ENCODE results near the gene AKT1. TPM values are rescaled to one million over a fixed set of nuclear protein-coding genes. Genes with fewer than 3 reads are reported as not detected.
A peak's percentile ranks its signal among the peaks of the same experiment; 100 is the strongest.

The AKT1 gene
- total RNA-seq (100 to 1,000 TPM in 1 of 5 experiments, 10 to 100 TPM in 4; 70.4 to 131 (median 88.9) TPM), polyA plus RNA-seq (10 to 100 TPM in 1 of 2 donors, 1 to 10 TPM in 1; 6.8 to 12.3 TPM), total RNA-seq (113 reads per million, percentile 86 among the genes with 10 or more reads in this experiment)

DNA sequence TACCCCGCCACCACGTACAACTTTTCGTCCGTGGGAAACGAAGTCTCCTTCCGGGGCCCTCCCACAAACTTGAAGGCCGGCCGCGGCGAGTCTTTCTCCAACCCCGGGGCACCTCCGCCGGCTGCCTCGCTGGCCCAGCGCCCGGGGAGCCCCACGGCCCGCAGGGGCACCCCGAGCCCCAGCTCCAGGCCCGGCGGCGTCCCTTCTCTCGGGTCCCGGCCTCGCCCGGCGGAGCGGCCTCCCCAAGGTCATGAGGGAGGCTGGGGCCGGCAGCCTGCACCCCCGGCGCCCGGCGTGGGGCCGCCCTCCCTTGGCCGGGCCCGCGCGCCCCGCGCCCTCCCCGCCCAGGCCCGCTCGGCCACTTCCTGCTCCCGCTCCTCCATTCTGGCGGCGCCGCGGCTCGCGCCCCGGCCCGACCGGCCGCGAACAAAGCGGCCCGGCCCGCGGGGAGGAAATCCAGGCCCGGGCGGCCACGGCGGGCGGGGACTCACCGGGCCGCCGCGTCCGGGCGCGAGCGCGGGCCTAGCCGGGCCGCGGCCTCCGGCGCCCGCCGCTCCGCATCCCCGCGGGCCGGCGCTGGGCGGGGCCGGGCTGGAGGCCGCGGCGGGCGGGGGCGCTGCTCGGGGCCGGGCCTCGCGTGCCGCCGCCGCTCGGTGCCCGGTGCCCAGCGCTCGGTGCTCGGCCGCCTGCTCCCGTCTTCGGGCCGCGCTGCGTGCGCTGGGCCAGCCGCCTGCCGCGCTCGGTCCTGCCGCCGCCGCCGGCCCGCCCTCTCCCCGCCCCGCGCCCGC, at the start of gene AKT1:
Gene AKT1 (minus strand): TSS at position 756 of the 788 bp plus-strand sequence. CDS start 3,105 bp downstream, outside the sequence.
- intact Hi-C loops (cut with micrococcal nuclease), result loop anchor here (1.0 to 10.0 kb wide), 3 partner anchors 43 to 510 kb away; partner anchors contain the start of genes BRF1 (in 1 of the 2) and CEP170B (in 1 of the 2)
- peak in 1 of 9 donors; percentile 64 for DNase-seq
- H3K9me3 ChIP-seq (ENCODE audit: control insufficient read depth in 2 of 3, low read length in 3 of 3), result no peaks in the 10 kb centered on the region
- H3K36me3 ChIP-seq (ENCODE audit: control insufficient read depth in 2 of 3, insufficient read depth in 3 of 3, low read length in 3 of 3), result peaks cover 0 to 22% (median 4%) of the 10 kb centered on the region in 3 experiments
- no peaks in the 10 kb centered on the region for H3K9me3 Mint-ChIP-seq
- H3K27ac ChIP-seq (ENCODE audit: low read depth, low read length), result peak within 1 kb of the TSS; percentile 75
- H3K4me3 Mint-ChIP-seq, result peak within 1 kb of the TSS; percentile 86 to 92 (median 90)
- peaks cover 0 to 2% (median 0%) of the 10 kb centered on the region in 5 donors for H3K27me3 Mint-ChIP-seq
- CTCF ChIA-PET, result interaction anchor here (1.8 kb wide), 1 partner anchor 26 kb away, joined by 4 read pairs; no protein-coding TSS in a partner anchor
- peak within 1 kb of the TSS; percentile 62 for H3K4me3 ChIP-seq (ENCODE audit: low read length)
- H3K4me1 ChIP-seq (ENCODE audit: control insufficient read depth in 2 of 2, insufficient read depth in 2 of 2, low read length in 2 of 2), result peaks cover 21 to 37% of the 10 kb centered on the region in 2 donors
- ATAC-seq, result peak; percentile 56
- H3K4me1 Mint-ChIP-seq, result peaks cover 23 to 57% (median 51%) of the 10 kb centered on the region in 7 donors
- POLR2A ChIA-PET, result interaction anchor here (0.8 to 2.4 kb wide), 5 partner anchors 24 to 694 kb away, joined by 3 to 11 read pairs (median 4); partner anchors contain the start of gene SIVA1
- H3K27me3 ChIP-seq (ENCODE audit: control insufficient read depth in 2 of 2, insufficient read depth in 2 of 2, low read length in 2 of 2), result no peaks in the 10 kb centered on the region
- H3K36me3 Mint-ChIP-seq, result peaks cover 0 to 4% (median 0%) of the 10 kb centered on the region in 5 donors
- H3K27ac Mint-ChIP-seq, result peak within 1 kb of the TSS; percentile 76 to 92 (median 81)

DNA sequence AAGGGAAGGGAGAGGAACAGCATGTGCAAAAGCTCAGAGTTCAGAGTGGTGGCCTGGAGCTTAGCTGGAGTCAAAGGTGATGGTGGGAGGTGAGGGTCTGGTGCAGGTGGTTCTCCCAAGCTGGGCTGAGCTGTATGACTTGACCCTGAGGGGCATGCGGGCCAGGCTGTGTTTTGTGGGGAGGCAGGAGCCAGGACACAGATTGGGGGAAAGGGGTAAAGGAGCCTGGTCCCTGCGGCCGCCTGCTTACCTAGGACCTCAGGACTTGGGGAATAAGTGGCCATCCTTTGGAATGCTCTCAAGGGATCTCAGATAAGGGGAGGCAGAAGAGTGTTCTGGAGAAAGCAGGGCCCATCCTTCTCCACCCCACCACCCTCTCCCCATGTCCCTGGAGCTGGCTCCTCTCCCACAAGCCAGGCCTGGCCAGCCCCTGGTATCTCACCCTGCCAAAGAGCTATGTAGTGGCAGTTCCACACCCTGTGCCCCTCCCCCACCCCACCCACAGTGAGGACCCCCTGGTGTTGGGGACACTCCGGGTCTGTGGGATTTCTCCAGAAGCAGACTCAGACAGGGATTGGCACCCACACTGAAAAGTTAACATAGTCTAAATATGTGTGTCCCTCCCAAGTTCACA, 49.6 kb upstream of the AKT1 start:
- no peak overlapping the region for H3K27ac ChIP-seq (ENCODE audit: low read depth, low read length)
- peaks cover 0 to 10% of the 10 kb centered on the region in 2 donors for H3K27me3 ChIP-seq (ENCODE audit: control insufficient read depth in 2 of 2, insufficient read depth in 2 of 2, low read length in 2 of 2)
- intact Hi-C loops (cut with micrococcal nuclease), result no loop called here
- Mint-ChIP-seq H3K4me3 (no peak overlapping the region), H3K4me1 (peaks cover 0 to 13% (median 4%) of the 10 kb centered on the region in 7 donors), H3K9me3 (peaks cover 0 to 2% (median 0%) of the 10 kb centered on the region in 11 donors), H3K27me3 (peaks cover 45 to 64% (median 61%) of the 10 kb centered on the region in 5 donors), H3K36me3 (peaks cover 0 to 4% (median 0%) of the 10 kb centered on the region in 5 donors), H3K27ac (no peak overlapping the region)
- no peak for DNase-seq
- no peak overlapping the region for H3K4me3 ChIP-seq (ENCODE audit: low read length)
- ATAC-seq, result no peak
- no peaks in the 10 kb centered on the region for H3K9me3 ChIP-seq (ENCODE audit: control insufficient read depth in 2 of 3, low read length in 3 of 3)
- ChIA-PET POLR2A (no interaction called here), CTCF (no interaction called here)
- H3K4me1 ChIP-seq (ENCODE audit: control insufficient read depth in 2 of 2, insufficient read depth in 2 of 2, low read length in 2 of 2), result no peaks in the 10 kb centered on the region
- no peaks in the 10 kb centered on the region for H3K36me3 ChIP-seq (ENCODE audit: control insufficient read depth in 2 of 3, insufficient read depth in 3 of 3, low read length in 3 of 3)

DNA sequence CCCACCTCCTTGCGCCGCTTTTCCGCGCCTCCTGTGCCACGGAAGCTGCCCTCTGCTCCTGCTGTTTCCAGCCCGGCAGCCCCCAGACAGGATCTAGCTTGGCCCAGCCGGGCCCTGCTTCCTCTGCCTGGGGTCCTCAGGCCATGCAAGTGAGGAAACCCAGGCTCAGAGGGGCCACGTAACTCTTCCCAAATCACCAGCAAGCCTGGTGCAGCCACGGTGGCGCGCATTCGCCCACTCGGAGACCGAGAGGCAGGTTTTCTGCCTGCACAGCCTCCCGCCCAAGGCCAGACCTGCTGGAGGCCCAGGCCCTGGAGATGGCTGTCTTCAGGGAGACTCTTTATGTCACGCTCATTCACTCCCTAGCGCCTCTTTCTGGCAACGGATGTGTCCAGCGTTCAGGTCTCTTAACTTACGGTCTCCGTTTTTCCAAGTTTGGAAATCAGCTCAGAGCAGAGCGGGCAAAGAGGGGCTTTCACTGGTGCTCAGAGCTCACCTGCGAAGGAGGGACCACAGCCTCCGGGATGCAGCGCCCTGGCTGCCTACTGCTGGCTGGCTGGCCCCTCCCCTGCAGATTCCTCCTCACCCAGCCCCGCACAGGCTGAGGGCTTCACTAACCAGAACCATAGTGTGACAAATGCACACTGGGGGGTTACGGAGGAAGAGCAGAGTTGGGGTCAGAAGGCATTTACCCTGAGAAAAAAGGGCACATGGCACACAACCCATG, 48.9 kb upstream of the AKT1 start:
- DNase-seq, result no peak
- Histone ChIP-seq H3K4me3 (ENCODE audit: low read length) (no peak overlapping the region), H3K9me3 (ENCODE audit: control insufficient read depth in 2 of 3, low read length in 3 of 3) (no peaks in the 10 kb centered on the region), H3K27ac (ENCODE audit: low read depth, low read length) (no peak overlapping the region), H3K36me3 (ENCODE audit: control insufficient read depth in 2 of 3, insufficient read depth in 3 of 3, low read length in 3 of 3) (no peaks in the 10 kb centered on the region), H3K27me3 (ENCODE audit: control insufficient read depth in 2 of 2, insufficient read depth in 2 of 2, low read length in 2 of 2) (peaks cover 0 to 10% of the 10 kb centered on the region in 2 donors), H3K4me1 (ENCODE audit: control insufficient read depth in 2 of 2, insufficient read depth in 2 of 2, low read length in 2 of 2) (no peaks in the 10 kb centered on the region)
- Mint-ChIP-seq H3K4me3 (peak overlapping the region in 3 of 10 donors; percentile 16 to 79 (median 29)), H3K4me1 (peaks cover 0 to 13% (median 4%) of the 10 kb centered on the region in 7 donors), H3K9me3 (peaks cover 0 to 2% (median 0%) of the 10 kb centered on the region in 11 donors), H3K27ac (no peak overlapping the region), H3K36me3 (peaks cover 0 to 4% (median 0%) of the 10 kb centered on the region in 5 donors), H3K27me3 (peaks cover 45 to 66% (median 61%) of the 10 kb centered on the region in 5 donors)
- CTCF ChIA-PET, result no interaction called here
- no peak for ATAC-seq
- POLR2A ChIA-PET, result no interaction called here
- intact Hi-C loops (cut with micrococcal nuclease), result no loop called here

DNA sequence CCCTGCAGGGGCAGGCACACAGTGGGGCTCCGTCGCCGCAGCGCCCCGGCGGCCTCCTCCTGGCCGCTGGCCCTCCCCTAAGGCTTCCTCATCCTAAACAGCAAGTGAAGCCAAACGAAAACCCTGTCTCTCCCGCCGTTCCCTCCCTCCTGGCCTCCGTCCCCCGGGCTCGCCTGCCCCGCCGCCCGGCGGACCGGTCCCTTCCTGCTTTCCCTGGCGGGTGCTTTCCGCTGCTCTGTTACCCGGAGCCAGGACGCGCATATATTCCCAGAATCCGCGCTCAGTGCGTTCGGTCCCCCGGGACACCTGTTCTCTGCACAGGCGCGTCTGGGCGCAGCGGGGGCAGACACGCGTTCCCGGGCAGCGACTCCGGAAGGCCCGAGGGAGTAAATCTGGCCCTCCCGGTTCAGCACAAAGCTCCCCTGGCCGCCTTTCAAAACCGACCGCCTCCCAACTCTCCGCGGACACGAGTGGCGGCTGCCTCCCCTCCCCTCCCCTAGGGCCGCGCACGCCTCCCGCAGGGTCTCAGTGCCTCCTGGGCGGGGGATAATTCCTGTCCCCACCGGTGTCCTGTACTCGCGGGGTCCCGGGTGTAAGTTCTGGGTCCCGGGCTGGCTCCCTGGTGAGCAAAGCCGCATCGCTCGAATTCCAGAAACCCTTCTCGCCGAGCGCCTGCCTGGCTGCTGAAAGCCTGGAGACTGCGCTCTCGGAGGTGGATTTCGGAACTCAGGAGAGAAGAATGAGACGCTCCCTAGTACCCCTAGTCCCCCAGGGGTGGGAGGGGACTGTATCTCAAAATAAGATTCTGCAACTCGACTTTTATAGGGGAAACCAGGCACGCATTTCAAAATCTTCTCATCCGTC, 48.1 kb upstream of the AKT1 start:
- Mint-ChIP-seq H3K27me3 (peaks cover 45 to 67% (median 61%) of the 10 kb centered on the region in 5 donors), H3K9me3 (peaks cover 0 to 2% (median 0%) of the 10 kb centered on the region in 11 donors), H3K4me1 (peaks cover 0 to 13% (median 4%) of the 10 kb centered on the region in 7 donors), H3K4me3 (peak overlapping the region in 4 of 10 donors; percentile 15 to 79 (median 22)), H3K36me3 (peaks cover 0 to 4% (median 0%) of the 10 kb centered on the region in 5 donors), H3K27ac (no peak overlapping the region)
- ChIA-PET POLR2A (no interaction called here), CTCF (no interaction called here)
- DNase-seq, result no peak
- intact Hi-C loops (cut with micrococcal nuclease), result no loop called here
- Histone ChIP-seq H3K27me3 (ENCODE audit: control insufficient read depth in 2 of 2, insufficient read depth in 2 of 2, low read length in 2 of 2) (peaks cover 0 to 10% of the 10 kb centered on the region in 2 donors), H3K9me3 (ENCODE audit: control insufficient read depth in 2 of 3, low read length in 3 of 3) (no peaks in the 10 kb centered on the region), H3K36me3 (ENCODE audit: control insufficient read depth in 2 of 3, insufficient read depth in 3 of 3, low read length in 3 of 3) (no peaks in the 10 kb centered on the region), H3K4me1 (ENCODE audit: control insufficient read depth in 2 of 2, insufficient read depth in 2 of 2, low read length in 2 of 2) (no peaks in the 10 kb centered on the region), H3K27ac (ENCODE audit: low read depth, low read length) (no peak overlapping the region), H3K4me3 (ENCODE audit: low read length) (no peak overlapping the region)
- ATAC-seq, result no peak

DNA sequence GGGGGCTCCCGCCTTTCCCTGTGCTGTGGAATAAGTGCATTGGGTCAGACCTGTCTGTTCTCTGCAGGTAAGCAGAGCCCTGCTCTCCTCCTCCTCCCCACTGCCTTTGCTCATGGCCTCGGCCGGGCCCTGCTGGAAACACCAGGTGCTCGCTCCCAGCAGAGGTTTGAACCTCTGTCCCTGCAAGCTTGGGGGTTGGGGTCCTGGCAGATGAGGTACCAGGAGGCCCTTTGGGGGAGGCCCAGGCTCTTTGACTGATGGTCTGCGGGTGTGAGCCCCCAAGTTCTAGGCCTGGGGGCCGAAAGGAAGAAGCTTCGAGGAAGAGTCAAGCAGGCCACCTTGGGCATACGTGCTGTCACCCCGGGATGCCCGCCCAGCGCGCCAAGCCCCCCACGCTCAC, 47.5 kb upstream of the AKT1 start:
- Mint-ChIP-seq H3K36me3 (peaks cover 0 to 4% (median 0%) of the 10 kb centered on the region in 5 donors), H3K4me3 (peak overlapping the region in 1 of 10 donors; percentile 13), H3K4me1 (peaks cover 0 to 13% (median 4%) of the 10 kb centered on the region in 7 donors), H3K27me3 (peaks cover 45 to 70% (median 61%) of the 10 kb centered on the region in 5 donors), H3K9me3 (peaks cover 0 to 2% (median 0%) of the 10 kb centered on the region in 11 donors), H3K27ac (no peak overlapping the region)
- peaks cover 0 to 10% of the 10 kb centered on the region in 2 donors for H3K27me3 ChIP-seq (ENCODE audit: control insufficient read depth in 2 of 2, insufficient read depth in 2 of 2, low read length in 2 of 2)
- ChIA-PET POLR2A (no interaction called here), CTCF (no interaction called here)
- no peak for ATAC-seq
- DNase-seq, result no peak
- H3K36me3 ChIP-seq (ENCODE audit: control insufficient read depth in 2 of 3, insufficient read depth in 3 of 3, low read length in 3 of 3), result no peaks in the 10 kb centered on the region
- H3K4me3 ChIP-seq (ENCODE audit: low read length), result no peak overlapping the region
- no peaks in the 10 kb centered on the region for H3K4me1 ChIP-seq (ENCODE audit: control insufficient read depth in 2 of 2, insufficient read depth in 2 of 2, low read length in 2 of 2)
- intact Hi-C loops (cut with micrococcal nuclease), result no loop called here
- no peak overlapping the region for H3K27ac ChIP-seq (ENCODE audit: low read depth, low read length)
- no peaks in the 10 kb centered on the region for H3K9me3 ChIP-seq (ENCODE audit: control insufficient read depth in 2 of 3, low read length in 3 of 3)

All from naive thymus-derived CD4-positive, alpha-beta T cell (primary cell).